Amniotic epithelial cell (primary cell): ENCODE data around the gene EDRF1.

Experiments
- DNase-seq: peaks from one replicate; pipeline ENCODE4 v3.0.0-alpha.2; 2010; ENCODE audit warnings: low read depth

Gene EDRF1

DNA sequence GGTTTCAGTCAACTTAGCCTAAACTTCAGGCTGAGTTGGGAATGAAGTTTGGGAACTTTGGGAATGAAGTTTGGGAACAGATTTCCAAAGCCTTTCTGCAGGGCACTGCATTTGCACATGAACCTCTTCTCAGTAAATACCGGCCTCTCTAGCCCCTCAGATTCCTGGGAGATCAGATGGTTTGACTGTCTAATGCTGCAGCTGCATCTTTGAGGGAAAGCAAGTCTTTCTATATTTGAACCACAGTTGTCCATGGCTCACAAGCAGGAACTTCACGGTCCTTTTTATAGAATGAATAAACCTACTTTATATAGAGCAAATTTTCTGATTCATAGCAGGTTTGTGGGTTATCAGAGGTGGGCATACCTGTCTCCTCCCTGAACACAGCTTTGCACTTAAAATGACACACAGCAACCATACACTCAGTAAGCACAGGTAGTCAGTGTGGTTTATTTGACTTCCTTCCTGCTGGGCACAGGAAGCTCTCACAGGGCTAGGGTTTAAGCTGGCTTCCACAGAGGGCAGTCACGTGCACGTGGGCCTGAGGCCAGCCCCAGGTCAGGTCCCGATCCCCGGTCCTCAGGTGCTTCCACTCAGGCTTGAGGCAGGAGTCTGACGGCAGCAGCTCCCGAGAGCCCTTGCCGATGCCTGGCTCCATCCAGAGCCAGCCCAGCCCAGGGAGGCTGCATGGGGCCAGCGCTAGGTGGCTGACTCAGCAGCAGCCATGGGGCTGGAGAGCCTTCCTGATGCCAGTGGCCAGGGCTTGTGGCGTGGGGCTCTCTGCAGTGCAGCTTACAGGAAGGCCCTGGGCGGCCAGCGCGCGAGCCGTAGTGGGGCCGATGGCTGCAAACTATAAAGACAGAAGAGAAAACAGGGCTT lies 68.9 kb downstream of the EDRF1 start:
- no peak for DNase-seq

DNA sequence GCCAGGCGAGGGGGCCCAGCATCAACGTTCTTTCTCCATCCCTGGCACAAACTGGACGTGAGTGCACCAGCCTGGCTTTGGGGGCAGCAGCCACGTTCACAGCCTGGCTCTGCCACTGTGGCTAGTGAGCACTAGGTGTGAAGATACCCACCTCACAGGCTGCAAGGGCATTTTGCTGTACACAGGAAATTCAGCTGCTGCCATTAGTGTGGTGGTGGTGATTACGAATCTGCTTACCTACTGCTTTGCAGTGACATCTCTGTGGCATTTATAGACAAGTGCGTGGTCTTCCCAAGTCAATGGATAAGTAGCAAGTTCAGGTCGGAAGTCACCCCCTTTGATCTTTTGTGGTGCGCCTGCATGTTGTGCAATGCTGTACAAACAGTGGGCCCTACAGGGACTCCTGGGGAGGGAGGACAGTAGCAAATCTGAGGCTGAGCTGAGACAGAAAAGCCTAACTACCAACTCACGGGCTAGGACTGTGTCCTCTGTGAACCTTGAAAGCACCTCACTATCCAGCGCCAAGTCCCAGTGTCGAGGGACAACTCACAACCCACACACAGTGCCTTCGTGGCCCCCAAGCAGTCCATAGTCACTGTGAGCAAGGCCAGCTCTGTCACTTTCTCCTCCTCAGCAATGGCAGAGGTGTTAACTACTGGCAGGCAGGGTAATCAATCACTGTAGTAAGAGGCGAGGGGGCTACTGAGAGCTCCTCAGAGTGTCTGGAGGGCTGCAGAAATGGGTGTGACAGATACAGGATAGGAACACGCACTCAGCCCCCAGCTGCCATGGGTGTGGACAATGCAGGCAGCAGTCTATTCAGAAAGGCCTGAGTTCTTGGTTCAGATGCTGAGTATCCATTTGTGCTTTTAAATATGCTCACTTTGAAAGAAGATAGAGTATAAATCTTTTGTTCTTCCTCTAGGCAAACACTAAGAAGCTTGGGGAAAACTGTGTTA lies 73.1 kb downstream of the EDRF1 start:
- no peak for DNase-seq

DNA sequence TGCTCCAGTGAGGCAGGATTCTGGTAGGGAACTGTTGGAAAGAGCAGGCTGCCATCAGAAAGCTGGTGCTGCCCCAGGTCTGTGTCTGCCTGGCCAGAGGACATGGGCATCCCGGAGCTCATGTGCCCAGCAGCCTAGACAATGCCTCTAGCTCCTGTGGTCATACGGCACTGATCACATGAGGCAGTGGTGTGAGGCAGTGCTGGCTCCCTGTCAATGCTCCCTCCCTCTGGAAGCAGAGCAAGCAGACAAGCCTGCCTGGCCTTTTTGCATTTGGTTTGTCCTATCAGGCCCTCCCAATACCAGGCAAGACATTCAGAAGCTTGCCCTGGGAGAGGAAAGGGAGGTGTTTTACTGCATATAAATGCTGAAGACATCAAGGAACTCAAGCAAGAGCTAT lies 75.6 kb downstream of the EDRF1 start:
- no peak for DNase-seq

DNA sequence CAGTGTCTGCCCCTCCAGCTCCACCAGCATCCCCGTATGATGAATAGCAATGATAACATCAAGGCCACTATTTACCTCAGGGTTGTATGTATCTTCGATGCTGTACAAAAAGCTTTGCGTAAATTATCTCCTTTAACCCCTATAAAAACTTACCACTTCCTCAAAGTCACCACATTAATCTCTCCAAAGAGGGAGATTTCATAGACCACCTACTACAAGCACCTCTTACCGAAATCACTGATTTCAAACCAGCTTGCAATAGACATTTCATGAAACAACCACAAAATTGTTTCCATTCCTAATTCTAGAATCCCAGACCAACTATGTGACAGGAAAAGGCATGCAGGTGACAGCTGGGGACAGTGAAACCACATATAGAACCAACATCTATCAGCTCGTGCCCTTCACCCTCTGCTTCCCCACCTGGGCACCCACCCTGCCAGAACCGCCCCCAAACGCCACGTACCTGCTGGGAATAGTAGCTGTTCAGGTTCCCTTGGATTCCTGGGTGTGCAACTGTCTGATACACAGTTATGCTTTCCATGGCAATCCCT lies 76.2 kb downstream of the EDRF1 start:
- DNase-seq, result no peak

DNA sequence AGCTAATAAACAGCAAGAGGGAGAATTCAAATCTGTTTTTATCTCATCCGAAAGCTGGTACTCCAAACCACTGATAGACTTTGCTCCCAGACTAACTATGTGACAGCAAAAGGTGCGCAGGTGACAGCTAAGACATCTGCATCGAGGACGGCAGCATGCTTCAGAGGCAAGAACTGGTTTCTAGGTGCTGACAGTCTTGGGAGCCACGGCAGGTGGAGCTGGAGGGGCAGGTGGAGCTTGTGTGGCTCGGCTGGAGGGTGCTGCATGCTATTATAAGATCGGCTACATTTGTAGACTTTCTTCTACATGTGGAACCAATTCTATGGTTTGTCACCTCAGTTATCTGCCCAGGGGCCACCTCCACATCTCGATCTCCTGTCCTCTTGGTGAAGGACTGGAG lies 77.9 kb downstream of the EDRF1 start:
- no peak for DNase-seq

DNA sequence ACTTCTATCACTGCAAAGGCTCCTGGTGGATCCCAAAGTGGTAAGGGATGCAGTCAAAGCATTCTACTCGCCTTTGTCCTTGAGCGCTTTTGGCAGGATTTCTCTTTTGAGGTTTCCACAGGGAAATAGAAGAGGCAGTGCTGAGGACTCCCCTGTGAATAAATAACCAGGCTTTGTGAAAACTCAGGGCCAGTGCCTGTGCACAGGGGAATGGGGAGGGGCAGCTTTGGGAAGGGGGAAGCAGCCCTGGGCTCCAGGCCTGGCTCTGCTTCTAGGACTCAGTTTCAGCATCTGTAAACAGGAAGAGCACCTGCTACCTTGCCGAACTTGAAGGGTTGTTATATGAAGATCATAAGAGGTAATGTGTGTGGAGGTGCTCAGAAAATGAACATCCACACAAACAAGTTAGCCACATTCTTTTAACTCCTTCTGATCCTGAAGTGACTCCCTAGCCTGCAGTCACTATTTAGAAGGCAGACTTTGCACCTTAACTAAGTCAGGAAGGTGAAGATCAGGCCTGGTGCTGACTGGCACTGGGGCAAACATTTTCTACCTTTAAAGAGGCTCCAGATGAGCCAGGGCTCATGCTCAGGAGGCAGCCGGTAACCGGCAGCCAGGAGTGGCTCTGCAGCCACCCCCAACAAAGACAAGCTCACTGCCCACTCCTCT lies 78.6 kb downstream of the EDRF1 start:
- no peak for DNase-seq

DNA sequence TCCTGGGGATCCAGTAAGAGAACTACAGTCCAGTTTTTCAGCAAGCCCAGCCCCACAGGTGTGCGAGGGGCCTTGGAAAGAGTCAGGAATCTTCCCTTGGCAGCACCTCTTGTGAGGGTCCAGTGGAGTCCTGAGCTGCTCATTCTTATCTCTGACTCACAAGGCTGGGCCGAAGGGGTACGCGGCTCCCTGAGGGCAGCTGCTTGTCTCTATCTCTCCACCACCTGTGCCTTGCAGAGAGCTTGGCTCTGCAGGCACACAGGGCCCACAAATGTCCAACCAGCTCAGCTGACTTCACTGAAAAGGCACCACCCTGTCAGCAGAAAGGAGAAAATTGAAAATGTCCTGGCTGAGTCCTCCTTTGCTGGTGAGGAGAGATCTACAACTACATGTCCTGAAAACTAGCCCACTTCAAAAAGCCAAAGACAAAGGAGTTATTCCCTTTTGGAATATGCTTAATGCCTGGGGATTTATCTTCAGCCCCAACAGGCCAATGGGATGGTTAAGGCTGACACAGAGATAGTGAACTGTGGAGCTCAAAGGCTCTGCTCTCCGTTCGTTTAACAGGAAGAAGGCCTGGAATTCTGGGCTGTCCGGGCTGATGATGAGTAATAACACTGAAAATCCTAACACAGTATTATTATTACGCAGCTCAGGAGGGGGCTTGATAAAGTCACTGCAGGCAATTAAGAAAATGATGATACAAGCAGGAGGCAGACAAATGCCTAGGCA lies 80.1 kb downstream of the EDRF1 start:
- peak; percentile 48 for DNase-seq

DNA sequence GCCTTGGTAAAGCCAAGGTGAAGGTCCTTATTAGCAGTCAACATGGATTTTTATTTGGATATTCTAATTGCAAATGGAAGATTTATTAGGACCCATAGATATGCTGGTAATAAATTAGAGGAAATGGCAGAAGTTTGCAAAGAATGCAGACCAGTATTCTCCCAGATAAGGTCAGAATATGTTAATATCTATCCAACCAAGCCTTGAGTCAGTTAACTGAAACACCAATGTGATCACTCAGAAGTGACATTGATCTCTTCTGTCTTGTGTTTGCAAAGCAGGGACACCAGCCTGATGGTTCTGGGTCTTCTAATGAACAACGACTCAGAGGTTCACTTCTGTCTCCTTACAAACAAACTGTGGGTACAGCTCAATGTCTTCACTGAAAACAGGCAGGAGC lies 82.1 kb downstream of the EDRF1 start:
- DNase-seq, result no peak

DNA sequence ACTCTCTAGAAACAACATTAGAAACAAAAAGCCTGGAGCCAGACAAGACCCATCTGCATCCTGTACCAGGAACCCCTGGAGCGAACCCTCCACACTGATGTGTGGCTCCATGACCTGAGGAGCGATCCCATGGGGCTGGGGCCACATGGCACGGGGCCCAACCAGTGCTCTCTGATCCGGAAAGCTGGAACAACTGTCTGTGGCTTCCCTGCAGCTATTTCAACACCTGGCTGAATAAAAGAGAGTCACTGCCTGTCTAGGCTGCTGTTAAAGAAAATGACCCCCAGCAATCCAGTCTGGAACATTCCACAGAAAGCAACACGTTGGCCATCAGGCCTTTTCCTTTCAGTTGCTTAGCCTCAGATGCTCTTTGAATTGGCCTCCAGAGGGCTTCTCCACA lies 82.6 kb downstream of the EDRF1 start:
- no peak for DNase-seq

DNA sequence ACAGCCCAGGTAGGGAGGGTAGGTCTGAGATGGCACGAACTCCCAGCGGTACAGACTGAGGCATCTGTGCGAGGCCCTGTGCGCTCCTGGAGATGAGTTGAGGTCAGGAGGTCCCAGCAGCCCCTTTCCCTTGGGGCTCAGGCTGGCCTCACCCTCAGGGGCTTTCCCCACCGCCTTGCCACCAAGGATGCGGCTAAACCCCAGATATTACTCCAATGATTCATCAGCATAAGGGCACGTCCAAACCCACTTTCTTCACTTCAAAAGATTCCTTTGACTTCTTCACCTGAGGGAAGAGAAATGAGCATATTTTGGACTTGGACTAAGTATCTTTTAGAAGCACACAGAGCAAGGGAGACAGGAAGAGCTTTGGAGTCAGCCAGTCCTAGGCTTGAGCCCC lies 83.2 kb downstream of the EDRF1 start:
- DNase-seq, result no peak

DNA sequence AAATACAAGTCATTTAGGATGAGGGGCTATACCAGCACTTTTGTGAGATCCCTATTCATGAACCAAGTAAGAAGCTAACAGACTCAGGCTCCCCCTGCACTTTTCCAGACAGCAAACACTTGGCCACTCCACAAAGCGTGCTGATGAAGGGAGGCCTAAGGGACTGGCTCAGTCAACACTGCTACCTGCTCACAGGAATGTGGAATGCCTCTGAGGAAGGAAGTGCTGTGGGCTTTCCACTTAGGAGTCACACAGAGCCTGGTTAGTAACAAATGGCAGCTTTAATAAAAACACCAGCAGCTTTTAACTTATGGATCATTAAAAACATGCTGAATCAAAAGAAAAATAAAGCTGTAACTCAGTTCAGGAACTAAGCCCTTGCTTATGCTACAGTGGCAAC lies 88.5 kb downstream of the EDRF1 start:
- DNase-seq, result no peak

DNA sequence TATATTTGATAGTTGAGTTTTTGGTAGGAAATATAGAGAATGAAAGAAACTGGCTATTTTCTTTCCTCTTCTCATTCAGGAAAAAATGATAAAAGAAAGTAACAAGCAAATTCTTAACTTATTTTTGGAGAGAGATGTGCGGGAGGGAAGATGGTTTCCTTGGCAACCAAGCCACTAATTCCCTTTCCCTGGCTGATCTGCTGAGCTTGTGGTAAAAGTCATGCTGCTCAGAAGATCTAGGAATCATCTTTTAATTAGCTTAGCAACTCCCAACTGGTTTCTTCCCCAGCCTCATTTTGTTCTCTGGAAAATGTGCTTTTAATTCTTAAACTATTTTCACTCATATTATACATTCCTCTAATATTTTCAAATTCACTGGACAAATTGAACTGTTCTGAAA lies 91.7 kb downstream of the EDRF1 start:
- peak; percentile 9 for DNase-seq

DNA sequence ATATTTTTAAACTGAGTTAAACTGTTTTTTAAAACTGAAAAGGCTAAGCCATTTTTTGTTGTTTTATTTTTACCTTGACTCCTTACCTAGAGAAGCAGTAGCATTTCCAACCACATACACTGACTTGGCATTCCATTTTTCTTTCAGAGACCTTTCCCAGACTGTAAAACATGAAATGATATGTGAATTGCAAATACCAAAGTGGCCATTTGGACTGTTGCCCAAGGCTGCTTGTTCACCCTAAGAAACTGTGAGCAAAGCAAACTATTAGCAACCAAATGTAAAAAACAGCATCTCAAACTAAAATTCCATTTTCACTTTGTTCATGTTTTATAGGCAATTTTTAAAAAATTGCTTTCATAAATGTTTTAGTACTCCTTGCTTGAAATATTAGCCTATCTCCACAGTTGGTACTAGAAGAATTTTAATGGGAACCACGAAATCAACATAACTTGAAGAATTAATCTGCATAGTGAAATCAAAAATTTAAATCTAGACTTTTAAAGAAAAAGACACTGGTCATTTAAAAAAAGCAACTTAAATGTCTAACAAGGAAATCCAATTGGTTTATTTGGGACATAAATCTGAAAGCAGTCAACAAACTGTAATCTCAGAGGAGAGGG lies 92.7 kb downstream of the EDRF1 start:
- peak; percentile 83 for DNase-seq
